IMR-90 (cell line): Measurements from ENCODE around the gene RNASE4. TPM values are rescaled to one million over a fixed set of nuclear protein-coding genes. Genes with fewer than 3 reads are reported as not detected.

Source experiments
- ATAC-seq: fragments of 200-7000 bp; cut with Tn5 transposase; 2 replicates; pipeline ENCODE4 v1.9.1; 2020; ENCODE audit warnings: low read depth, mild to moderate bottlenecking, moderate library complexity
- BruUV-seq: library from RNA; stranded (reverse); fragments of 400-500 nt; replicated peaks from 2 replicates; lab custom pipeline; 2021; lab: Mats Ljungman, UMichigan
- CTCF ChIA-PET: fragments of 300-600 bp; formaldehyde crosslinking; extraction: SDS; loops from one replicate; lab custom pipeline; 2021; ENCODE audit warnings: antibody characterized with exemption; lab: Yijun Ruan, JAX
- POLR2A ChIA-PET: fragments of 300-600 bp; sonication (Branson Sonifier 250); formaldehyde crosslinking; loops from one replicate; lab custom pipeline; 2022; ENCODE audit warnings: antibody characterized with exemption; ENCODE audit not compliant: unreplicated experiment; lab: Charles Lee
- DNase-seq: peaks from one replicate; pipeline ENCODE4 v3.0.0; 2013
- H2AFZ ChIP-seq: replicated peaks from 2 replicates; pipeline ENCODE3; 2013; ENCODE audit warnings: low read length, mild to moderate bottlenecking; ENCODE audit not compliant: poor library complexity
- H2AK5ac ChIP-seq: 2 replicates; pipeline ENCODE4 v1.6.1; 2013; ENCODE audit warnings: low read depth, low read length, inconsistent platforms
- H2AK9ac ChIP-seq: replicated peaks from 2 replicates; pipeline ENCODE3; 2013; ENCODE audit warnings: mild to moderate bottlenecking, low read depth, low read length, moderate library complexity; ENCODE audit not compliant: poor library complexity
- H2BK120ac ChIP-seq: 2 replicates; pipeline ENCODE4 v1.6.1; 2013; ENCODE audit warnings: low read depth, low read length, inconsistent platforms
- H2BK15ac ChIP-seq: 3 replicates; pipeline ENCODE4 v1.6.1; 2013; ENCODE audit warnings: low read depth, low read length, inconsistent platforms
- H2BK20ac ChIP-seq: 2 replicates; pipeline ENCODE4 v1.6.1; 2013; ENCODE audit warnings: low read depth, mild to moderate bottlenecking, inconsistent platforms, low read length, moderate library complexity
- H2BK5ac ChIP-seq: 2 replicates; pipeline ENCODE4 v1.6.1; 2013; ENCODE audit warnings: mild to moderate bottlenecking, low read depth, low read length, inconsistent platforms; ENCODE audit not compliant: poor library complexity, severe bottlenecking
- H3K14ac ChIP-seq: replicated peaks from 2 replicates; pipeline ENCODE4 v1.6.1; 2013; ENCODE audit warnings: low read depth, low read length, inconsistent platforms
- H3K18ac ChIP-seq: 2 replicates; pipeline ENCODE4 v1.6.1; 2013; ENCODE audit warnings: low read depth, low read length, control low read depth
- H3K23ac ChIP-seq: 2 replicates; pipeline ENCODE4 v1.6.1; 2013; ENCODE audit warnings: low read depth, low read length, inconsistent platforms
- H3K27ac ChIP-seq: 2 replicates; pipeline ENCODE4 v1.5.1; 2013; ENCODE audit warnings: mild to moderate bottlenecking, control low read depth, low read length; ENCODE audit not compliant: insufficient read depth
- H3K27me3 ChIP-seq: 2 replicates; pipeline ENCODE4 v1.6.1; 2013; ENCODE audit warnings: low read length; ENCODE audit not compliant: control insufficient read depth, insufficient read depth
- H3K36me3 ChIP-seq: 2 replicates; pipeline ENCODE4 v1.6.1; 2013; ENCODE audit warnings: low read length, mixed read lengths; ENCODE audit not compliant: control insufficient read depth, insufficient read depth
- H3K4ac ChIP-seq: 2 replicates; pipeline ENCODE4 v1.6.1; 2013; ENCODE audit warnings: low read depth, low read length, inconsistent platforms
- H3K4me1 ChIP-seq: 2 replicates; pipeline ENCODE4 v1.6.1; 2013; ENCODE audit warnings: low read length, mixed read lengths; ENCODE audit not compliant: control insufficient read depth, insufficient read depth
- H3K4me2 ChIP-seq: 2 replicates; pipeline ENCODE4 v1.6.1; 2013; ENCODE audit warnings: low read depth, mild to moderate bottlenecking, control low read depth, low read length, moderate library complexity
- H3K4me3 ChIP-seq: 2 replicates; pipeline ENCODE4 v1.5.1; 2013; ENCODE audit warnings: low read depth, mild to moderate bottlenecking, control low read depth, low read length, moderate library complexity; ENCODE audit not compliant: insufficient read depth
- H3K56ac ChIP-seq: 2 replicates; pipeline ENCODE4 v1.6.1; 2013; ENCODE audit warnings: low read length, inconsistent platforms; ENCODE audit not compliant: insufficient read depth; ENCODE audit errors: extremely low read depth
- H3K79me1 ChIP-seq, 2 experiments: 2 replicates each; pipeline ENCODE4 v1.6.1; 2013; ENCODE audit warnings: low read length in 2 of 2, inconsistent platforms in 1 of 2, low read depth in 1 of 2
- H3K9ac ChIP-seq: 2 replicates; pipeline ENCODE4 v1.6.1; 2013; ENCODE audit warnings: low read depth, low read length, control low read depth
- H3K9me1 ChIP-seq: 2 replicates; pipeline ENCODE4 v1.6.1; 2013; ENCODE audit warnings: low read length, inconsistent platforms; ENCODE audit not compliant: insufficient read depth
- H3K9me3 ChIP-seq: 2 replicates; pipeline ENCODE4 v1.6.1; 2013; ENCODE audit warnings: low read length; ENCODE audit not compliant: control insufficient read depth, insufficient read depth
- H4K20me1 ChIP-seq: 2 replicates; pipeline ENCODE4 v1.6.1; 2013; ENCODE audit warnings: low read length, inconsistent platforms; ENCODE audit not compliant: insufficient read depth
- H4K5ac ChIP-seq: 2 replicates; pipeline ENCODE4 v1.6.1; 2013; ENCODE audit warnings: mild to moderate bottlenecking, low read depth, low read length, control low read depth
- H4K8ac ChIP-seq, 2 experiments: 2 replicates each; pipeline ENCODE4 v1.6.1; 2013; ENCODE audit warnings: low read depth in 2 of 2, low read length in 2 of 2, control low read depth in 1 of 2, inconsistent platforms in 1 of 2
- H4K91ac ChIP-seq: 2 replicates; pipeline ENCODE4 v1.6.1; 2013; ENCODE audit warnings: low read depth, low read length, inconsistent platforms; ENCODE audit not compliant: insufficient read depth
- CEBPB ChIP-seq: IDR thresholded peaks from 2 replicates; pipeline ENCODE4 v1.6.1; 2012; ENCODE audit warnings: low read depth, low read length, improper control_type of control experiment
- CTCF ChIP-seq: conservative IDR thresholded peaks from 2 replicates; pipeline ENCODE4 v1.5.1; 2012; ENCODE audit warnings: mild to moderate bottlenecking, low read depth, low read length, improper control_type of control experiment
- ELK1 ChIP-seq: fragments of 150-350 bp; IDR thresholded peaks from 2 replicates; pipeline ENCODE4 v1.6.1; 2016; ENCODE audit warnings: low read depth, mild to moderate bottlenecking, low read length, moderate library complexity, borderline replicate concordance
- FOS ChIP-seq: fragments of 150-350 bp; IDR thresholded peaks from 2 replicates; pipeline ENCODE4 v1.6.1; 2016; ENCODE audit warnings: low read depth, low read length
- MAZ ChIP-seq: IDR thresholded peaks from 2 replicates; pipeline ENCODE4 v1.6.1; 2012; ENCODE audit warnings: low read depth, mild to moderate bottlenecking, low read length, improper control_type of control experiment, moderate library complexity, borderline replicate concordance
- MXI1 ChIP-seq: IDR thresholded peaks from 2 replicates; pipeline ENCODE4 v1.6.1; 2012; ENCODE audit warnings: low read depth, mild to moderate bottlenecking, low read length, moderate library complexity, borderline replicate concordance
- NFE2L2 ChIP-seq: fragments of 150-350 bp; IDR thresholded peaks from 2 replicates; pipeline ENCODE4 v1.6.1; 2016; ENCODE audit warnings: low read depth, mild to moderate bottlenecking, low read length
- RAD21 ChIP-seq: IDR thresholded peaks from 2 replicates; pipeline ENCODE4 v1.6.1; 2012; ENCODE audit warnings: low read length, improper control_type of control experiment
- RCOR1 ChIP-seq: IDR thresholded peaks from 2 replicates; pipeline ENCODE4 v1.6.1; 2012; ENCODE audit warnings: mild to moderate bottlenecking, low read length, improper control_type of control experiment; ENCODE audit not compliant: insufficient replicate concordance
- RFX5 ChIP-seq: IDR thresholded peaks from 2 replicates; pipeline ENCODE4 v1.8.0; 2012; ENCODE audit warnings: low read depth, mild to moderate bottlenecking, low read length, moderate library complexity
- SMC3 ChIP-seq: fragments of 150-350 bp; IDR thresholded peaks from 2 replicates; pipeline ENCODE4 v1.6.1; 2016; ENCODE audit warnings: low read depth, mild to moderate bottlenecking, antibody characterized with exemption, low read length, moderate library complexity
- USF2 ChIP-seq: fragments of 150-350 bp; IDR thresholded peaks from 2 replicates; pipeline ENCODE4 v1.6.1; 2017; ENCODE audit warnings: mild to moderate bottlenecking, antibody characterized with exemption, low read length, low read depth
- WGBS, 2 experiments: methylation state at CpG; one replicate each; pipeline versions ENCODE4 v1.1.5 to v1.1.7; 2013; ENCODE audit warnings: missing lambda C conversion rate in 2 of 2; ENCODE audit not compliant: insufficient read length in 1 of 2; ENCODE audit errors: extremely low coverage in 2 of 2; 5-methylcytosine and 5-hydroxymethylcytosine counted together
- dilution Hi-C: fragments of 300-500 bp; cut with HindIII; formaldehyde crosslinking; loops from one replicate; pipeline ENCODE4 v1.14.3; 2018; ENCODE audit warnings: low sequenced_read_pairs; ENCODE audit not compliant: unreplicated experiment
- in situ Hi-C: fragments of 300-500 bp; cut with MboI; formaldehyde crosslinking; loops from 3 replicates; pipeline ENCODE4 v1.14.3; 2019; ENCODE audit warnings: low sequenced_read_pairs, inconsistent platforms, mixed read lengths
- intact Hi-C: fragments of 100-400 bp; cut with micrococcal nuclease; formaldehyde crosslinking; loops from 2 replicates; pipeline ENCODE4 v1.10.0; 2022
- polyA plus RNA-seq, 3 experiments: library from polyadenylated mRNA; depleted of rRNA; stranded (reverse); fragments of >200 nt; gene quantifications; 2 replicates each; pipeline ENCODE4 v1.2.3, GENCODE V29; 2012; ENCODE audit warnings: low replicate concordance in 1 of 3
- total RNA-seq: library from RNA; depleted of rRNA; stranded (reverse); fragments of >200 nt; gene quantifications from 2 replicates; pipeline ENCODE4 v1.2.3, GENCODE V29; 2012

RNASE4 gene
- total and polyA plus RNA-seq, 2 of the 4 experiments (the other 2 are of a cell fraction), result 10.4 to 11.6 TPM

GRCh38 chr14:20734430-20734806 lies 50.1 kb downstream of the RNASE4 start:
- no peak overlapping the region for H3K9ac ChIP-seq

More at GRCh38 chr14:20734430-20734806, 50.1 kb downstream of the RNASE4 start:
- ChIA-PET POLR2A (no interaction called here), CTCF (no interaction called here)
- H3K4me3 ChIP-seq, result no peak overlapping the region
- H4K5ac ChIP-seq, result no peak overlapping the region
- TF ChIP-seq USF2 (no peak), FOS (no peak), MAZ (no peak), SMC3 (no peak), ELK1 (no peak), RCOR1 (no peak), MXI1 (no peak), RAD21 (no peak), CEBPB (no peak), NFE2L2 (no peak), RFX5 (no peak), CTCF (no peak)
- no peaks in the 10 kb centered on the region for H3K27me3 ChIP-seq
- no peaks in the 10 kb centered on the region for H3K9me3 ChIP-seq
- no peak overlapping the region for H2AFZ ChIP-seq
- H4K91ac ChIP-seq, result no peak overlapping the region
- no peak for ATAC-seq
- H2BK5ac ChIP-seq, result no peak overlapping the region
- no peaks in the 10 kb centered on the region for H3K4me1 ChIP-seq
- no peaks in the 10 kb centered on the region for H3K36me3 ChIP-seq
- H3K23ac ChIP-seq, result no peak overlapping the region
- no peak overlapping the region for H3K4ac ChIP-seq
- no peak overlapping the region for H2BK20ac ChIP-seq
- no TSS peak for BruUV-seq
- no peak overlapping the region for H3K27ac ChIP-seq
- dilution Hi-C loops (no loop called here), intact Hi-C loops (no loop called here), in situ Hi-C loops (no loop called here)
- no peak overlapping the region for H4K8ac ChIP-seq
- H3K14ac ChIP-seq, result no peak overlapping the region
- H3K9me1 ChIP-seq, result no peaks in the 10 kb centered on the region
- WGBS, 2 experiments, result no CpG with 5 or more reads among the region's 4 CpGs
- no peak for DNase-seq
- no peak overlapping the region for H3K56ac ChIP-seq
- H3K79me1 ChIP-seq, result no peaks in the 10 kb centered on the region
- H3K18ac ChIP-seq, result no peak overlapping the region
- no peak overlapping the region for H2AK9ac ChIP-seq
- H4K20me1 ChIP-seq, result no peaks in the 10 kb centered on the region
- no peak overlapping the region for H2BK15ac ChIP-seq
- H2BK120ac ChIP-seq, result no peak overlapping the region
- no peak overlapping the region for H3K4me2 ChIP-seq
- H2AK5ac ChIP-seq, result no peak overlapping the region
